GM12875 (cell line): Measurements from ENCODE around the gene SIGLEC12.

Experiments used
- H3K4me3 ChIP-seq: one replicate; pipeline ENCODE4 v1.5.1; 2011; ENCODE audit warnings: low read depth, low read length, control low read depth
- CTCF ChIP-seq: IDR thresholded peaks from 2 replicates; pipeline ENCODE4 v1.5.1; 2011; ENCODE audit warnings: low read depth, mild to moderate bottlenecking, control low read depth, inconsistent platforms, low read length, moderate library complexity, borderline replicate concordance; ENCODE audit not compliant: insufficient read depth

Gene SIGLEC12

DNA sequence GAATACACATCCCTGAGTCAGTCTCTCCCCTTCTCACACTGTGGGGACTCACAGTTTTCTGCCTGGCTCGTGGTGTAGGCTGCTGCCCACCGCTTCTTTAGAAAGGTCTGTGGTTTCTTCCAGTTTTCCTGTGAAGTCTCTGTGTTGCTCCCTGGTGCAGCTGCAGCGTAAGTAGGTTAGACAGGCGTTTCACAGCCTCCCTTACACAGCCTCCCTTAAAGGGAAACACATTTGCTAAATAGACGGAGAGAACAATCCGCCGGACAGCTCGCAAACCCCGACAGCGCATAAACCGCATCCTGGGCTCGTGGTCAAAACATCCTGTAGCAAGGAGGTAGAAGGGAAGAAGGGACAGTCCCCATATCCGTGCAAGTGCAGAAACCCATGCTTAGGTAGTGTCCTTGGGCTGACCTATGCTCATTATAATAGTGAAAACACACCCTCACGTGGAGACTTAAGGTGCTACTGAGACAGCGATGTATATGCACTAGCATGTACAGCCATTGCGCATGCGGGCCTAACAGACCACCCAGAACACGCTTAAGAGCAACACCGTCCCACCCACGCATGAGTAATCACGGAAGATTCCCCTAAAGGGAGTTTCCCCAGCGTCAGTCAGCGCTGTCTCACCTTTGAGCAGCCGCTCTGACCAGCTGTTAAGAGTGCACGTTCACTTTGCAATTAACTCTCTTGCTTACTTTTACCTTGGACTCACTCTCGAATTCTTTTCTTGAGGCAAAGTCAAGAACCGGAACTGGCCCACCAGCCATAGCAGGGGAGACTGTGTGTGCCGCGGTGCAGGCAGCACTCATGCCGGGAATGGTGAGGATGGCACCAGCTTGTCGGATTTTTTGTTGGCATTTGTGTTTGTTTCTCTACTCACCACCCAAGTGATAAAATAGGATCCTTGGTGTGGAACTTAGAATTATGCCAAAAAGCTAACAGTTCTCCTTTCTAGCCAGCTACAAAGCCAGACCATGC is 59.9 kb downstream of the SIGLEC12 start:
- no peak overlapping the region for H3K4me3 ChIP-seq

More for the DNA sequence above, 59.9 kb downstream of the SIGLEC12 start:
- TF ChIP-seq CTCF = no peak
